Hepatocyte (in vitro differentiated cells): ENCODE data around the gene SPOCK2. TPM values are rescaled to one million over a fixed set of nuclear protein-coding genes. Genes with fewer than 3 reads are reported as not detected.
A peak's percentile ranks its signal among the peaks of the same experiment; 100 is the strongest.

Source experiments
- DNase-seq: peaks from one replicate; pipeline ENCODE4 v3.0.0-alpha.2; 2016; ENCODE audit warnings: low spot score
- H2AFZ ChIP-seq: fragments of 200-600 bp; sonication (generic); 2 replicates; pipeline ENCODE4 v1.6.0; 2016; ENCODE audit warnings: antibody characterized with exemption, mild to moderate bottlenecking
- H3K27ac ChIP-seq: fragments of 200-600 bp; sonication (generic); 2 replicates; pipeline ENCODE4 v1.5.1; 2016; ENCODE audit warnings: mild to moderate bottlenecking
- H3K27me3 ChIP-seq: fragments of 200-600 bp; sonication (generic); 2 replicates; pipeline ENCODE4 v1.6.1; 2016
- H3K36me3 ChIP-seq: fragments of 200-600 bp; sonication (generic); replicated peaks from 2 replicates; pipeline ENCODE4 v1.5.1; 2016; ENCODE audit warnings: low read depth; ENCODE audit not compliant: insufficient read depth
- H3K4me1 ChIP-seq: fragments of 200-600 bp; sonication (generic); 2 replicates; pipeline ENCODE4 v1.5.1; 2016; ENCODE audit warnings: mild to moderate bottlenecking, moderate library complexity; ENCODE audit not compliant: insufficient read depth
- H3K4me2 ChIP-seq: fragments of 200-600 bp; sonication (generic); 2 replicates; pipeline ENCODE4 v1.6.0; 2016
- H3K4me3 ChIP-seq: fragments of 200-600 bp; sonication (generic); 2 replicates; pipeline ENCODE4 v1.5.1; 2016; ENCODE audit warnings: mild to moderate bottlenecking
- H3K79me2 ChIP-seq: fragments of 200-600 bp; sonication (generic); 2 replicates; pipeline ENCODE4 v1.6.0; 2017; ENCODE audit warnings: mild to moderate bottlenecking
- H3K9me2 ChIP-seq: fragments of 200-600 bp; sonication (generic); replicated peaks from 2 replicates; pipeline ENCODE4 v1.6.0; 2017; ENCODE audit warnings: mild to moderate bottlenecking; ENCODE audit not compliant: insufficient read depth
- H3K9me3 ChIP-seq: fragments of 200-600 bp; sonication (generic); 2 replicates; pipeline ENCODE4 v1.5.1; 2016; ENCODE audit warnings: low read depth, mild to moderate bottlenecking
- H4K20me1 ChIP-seq: fragments of 200-600 bp; sonication (generic); 2 replicates; pipeline ENCODE4 v1.6.0; 2016; ENCODE audit warnings: mild to moderate bottlenecking; ENCODE audit not compliant: insufficient read depth, poor library complexity, severe bottlenecking
- EZH2 ChIP-seq: fragments of 200-600 bp; sonication (generic); IDR thresholded peaks from 2 replicates; pipeline ENCODE4 v1.6.1; 2016; ENCODE audit warnings: antibody characterized with exemption, mild to moderate bottlenecking, borderline replicate concordance
- EZH2phosphoT487 ChIP-seq: fragments of 200-600 bp; sonication (generic); IDR thresholded peaks from one replicate; pipeline ENCODE4 v1.6.1; 2018; ENCODE audit warnings: antibody characterized with exemption, mild to moderate bottlenecking, low read depth, moderate library complexity; ENCODE audit not compliant: unreplicated experiment, severe bottlenecking
- WGBS: methylation state at CpG from one replicate; pipeline ENCODE4 v1.1.6; 2016; ENCODE audit warnings: low lambda C conversion rate; ENCODE audit errors: missing lambda C conversion rate; 5-methylcytosine and 5-hydroxymethylcytosine counted together
- polyA plus RNA-seq: library from polyadenylated mRNA; unstranded; fragments of >200 nt; fragmentation: Nextera tagmentation; extraction: Ambion mirVana; gene quantifications from 2 replicates; pipeline ENCODE4 v1.2.1, GENCODE V29; 2016
- total RNA-seq: library from RNA; depleted of rRNA; stranded (reverse); fragments of >200 nt; gene quantifications from 2 replicates; pipeline ENCODE4 v1.2.3, GENCODE V29; 2014
- TF ChIP-seq, protein P1 (sequence below): fragments of 200-600 bp; sonication (generic); IDR thresholded peaks from 2 replicates; pipeline ENCODE4 v1.5.1; 2016; ENCODE audit warnings: antibody characterized with exemption, mild to moderate bottlenecking; ENCODE audit not compliant: poor library complexity

The SPOCK2 gene
- total and polyA plus RNA-seq, 2 experiments from 2014 or later: 3.0 to 3.1 TPM

DNA sequence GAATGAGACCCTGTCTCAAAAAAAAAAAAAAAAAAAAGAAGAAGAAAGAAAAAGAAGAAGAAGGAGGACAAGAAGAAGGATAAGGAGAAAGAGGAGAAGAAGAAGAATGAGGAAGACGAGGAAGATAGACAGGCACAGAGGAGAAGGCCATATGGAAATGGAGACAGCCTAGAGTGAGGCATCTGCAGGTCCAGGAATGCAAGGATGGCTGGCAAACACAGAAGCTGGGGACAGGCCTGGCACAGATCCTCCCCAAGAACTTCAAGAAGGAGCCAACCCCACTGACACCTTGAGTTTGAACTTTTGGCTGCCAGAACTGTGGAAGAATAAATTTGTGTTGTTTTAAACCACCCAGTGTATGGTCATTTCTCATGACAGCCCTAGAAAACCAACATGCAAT, 38.9 kb downstream of the SPOCK2 start:
- no peaks in the 10 kb centered on the region for H3K36me3 ChIP-seq
- no peak overlapping the region for H2AFZ ChIP-seq
- no peak overlapping the region for H3K4me2 ChIP-seq
- H3K9me3 ChIP-seq: no peaks in the 10 kb centered on the region
- H3K4me1 ChIP-seq: peaks cover 9% of the 10 kb centered on the region
- no peak for DNase-seq
- TF ChIP-seq EZH2phosphoT487 (no peak), EZH2 (no peak)
- TF ChIP-seq, protein P1, sequence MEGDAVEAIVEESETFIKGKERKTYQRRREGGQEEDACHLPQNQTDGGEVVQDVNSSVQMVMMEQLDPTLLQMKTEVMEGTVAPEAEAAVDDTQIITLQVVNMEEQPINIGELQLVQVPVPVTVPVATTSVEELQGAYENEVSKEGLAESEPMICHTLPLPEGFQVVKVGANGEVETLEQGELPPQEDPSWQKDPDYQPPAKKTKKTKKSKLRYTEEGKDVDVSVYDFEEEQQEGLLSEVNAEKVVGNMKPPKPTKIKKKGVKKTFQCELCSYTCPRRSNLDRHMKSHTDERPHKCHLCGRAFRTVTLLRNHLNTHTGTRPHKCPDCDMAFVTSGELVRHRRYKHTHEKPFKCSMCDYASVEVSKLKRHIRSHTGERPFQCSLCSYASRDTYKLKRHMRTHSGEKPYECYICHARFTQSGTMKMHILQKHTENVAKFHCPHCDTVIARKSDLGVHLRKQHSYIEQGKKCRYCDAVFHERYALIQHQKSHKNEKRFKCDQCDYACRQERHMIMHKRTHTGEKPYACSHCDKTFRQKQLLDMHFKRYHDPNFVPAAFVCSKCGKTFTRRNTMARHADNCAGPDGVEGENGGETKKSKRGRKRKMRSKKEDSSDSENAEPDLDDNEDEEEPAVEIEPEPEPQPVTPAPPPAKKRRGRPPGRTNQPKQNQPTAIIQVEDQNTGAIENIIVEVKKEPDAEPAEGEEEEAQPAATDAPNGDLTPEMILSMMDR: no peak
- no peaks in the 10 kb centered on the region for H3K9me2 ChIP-seq
- 100% methylated on average over 1 of the region's 1 CpG for WGBS
- H3K27me3 ChIP-seq: no peaks in the 10 kb centered on the region
- H3K27ac ChIP-seq: no peak overlapping the region
- H4K20me1 ChIP-seq: no peaks in the 10 kb centered on the region
- no peaks in the 10 kb centered on the region for H3K79me2 ChIP-seq
- no peak overlapping the region for H3K4me3 ChIP-seq

DNA sequence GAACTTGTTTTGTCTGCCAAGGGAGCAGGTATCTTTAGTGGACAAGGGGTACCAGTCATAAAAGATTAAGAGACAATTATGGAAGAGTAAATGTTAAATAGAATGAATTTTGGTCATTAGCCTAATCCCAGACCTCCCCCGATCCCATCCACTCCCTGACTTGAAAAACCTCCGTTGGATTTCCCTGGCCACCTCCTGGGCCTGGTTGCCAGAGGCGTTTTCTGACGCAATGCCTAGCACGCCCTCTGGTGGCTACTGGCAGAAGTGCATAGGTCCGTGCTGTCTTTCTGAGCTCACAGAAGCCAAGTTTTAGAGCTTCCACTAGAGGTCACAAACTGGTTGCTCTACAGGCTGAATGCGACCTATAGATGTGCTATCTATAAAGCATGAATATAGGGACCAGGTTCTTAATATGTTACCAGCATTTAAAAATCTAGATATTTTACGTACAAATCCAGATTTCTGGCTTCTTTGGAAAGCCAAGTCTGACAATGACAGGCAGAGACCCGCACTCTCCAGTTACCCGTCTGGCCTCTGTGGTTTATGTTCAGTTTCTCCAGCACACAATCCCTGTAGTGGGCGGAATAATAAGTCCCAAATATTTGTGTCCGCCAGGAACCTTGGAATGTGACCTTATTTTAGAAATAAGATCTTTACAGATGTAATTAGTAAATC, 39.8 kb downstream of the SPOCK2 start:
- peaks cover 17% of the 10 kb centered on the region for H3K4me1 ChIP-seq
- H3K27ac ChIP-seq: no peak overlapping the region
- no peak overlapping the region for H3K4me3 ChIP-seq
- no peaks in the 10 kb centered on the region for H3K9me3 ChIP-seq
- no peak overlapping the region for H2AFZ ChIP-seq
- no peaks in the 10 kb centered on the region for H3K79me2 ChIP-seq
- H3K9me2 ChIP-seq: no peaks in the 10 kb centered on the region
- H3K36me3 ChIP-seq: no peaks in the 10 kb centered on the region
- TF ChIP-seq EZH2phosphoT487 (no peak), EZH2 (no peak)
- TF ChIP-seq, protein P1: peak; percentile 100
- H3K27me3 ChIP-seq: no peaks in the 10 kb centered on the region
- peak; percentile 94 for DNase-seq
- no peaks in the 10 kb centered on the region for H4K20me1 ChIP-seq
- H3K4me2 ChIP-seq: no peak overlapping the region
- WGBS: 31% methylated on average over 12 of the region's 12 CpGs

DNA sequence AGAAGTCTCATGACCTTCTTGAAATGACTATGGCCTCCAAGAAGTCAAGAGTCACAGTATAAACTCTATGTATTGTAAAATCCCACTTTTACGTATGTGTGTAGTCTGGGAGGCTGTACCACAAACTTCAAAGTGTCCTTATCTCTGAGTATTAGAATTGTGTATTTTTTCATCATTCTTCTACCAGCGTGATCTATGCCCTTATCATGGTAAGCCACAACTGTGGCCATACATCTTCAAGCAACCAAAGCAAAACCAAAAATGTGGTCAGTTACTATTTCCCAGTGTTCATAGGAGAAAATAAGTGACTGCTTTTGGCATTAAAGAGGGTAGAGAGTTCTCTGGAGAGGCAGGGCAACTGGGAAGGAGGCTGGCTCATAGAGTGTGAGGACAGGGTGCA, 42.8 kb downstream of the SPOCK2 start:
- no peak for DNase-seq
- Histone ChIP-seq H3K4me1 (peaks cover 17% of the 10 kb centered on the region), H3K27me3 (no peaks in the 10 kb centered on the region), H3K4me2 (no peak overlapping the region), H3K9me2 (no peaks in the 10 kb centered on the region), H3K9me3 (no peaks in the 10 kb centered on the region), H4K20me1 (no peaks in the 10 kb centered on the region), H3K27ac (peak overlapping the region; percentile 54), H3K79me2 (no peaks in the 10 kb centered on the region), H3K4me3 (no peak overlapping the region), H2AFZ (no peak overlapping the region), H3K36me3 (no peaks in the 10 kb centered on the region)
- TF ChIP-seq, protein P1: no peak
- TF ChIP-seq EZH2phosphoT487: no peak
- no peak for TF ChIP-seq EZH2
- 48% methylated on average over 2 of the region's 2 CpGs for WGBS
